Lower lobe of right lung (tissue), 2 donors: ENCODE measurements around the gene PLXNA4. TPM values are rescaled to one million over a fixed set of nuclear protein-coding genes. Genes with fewer than 3 reads are reported as not detected.

Experiments
- ATAC-seq, 2 donors: fragments of 200-7000 bp; cut with Tn5 transposase; one replicate each; pipeline ENCODE4 v1.9.1; 2020 to 2022; ENCODE audit warnings: mild to moderate bottlenecking in 2 of 2, moderate library complexity in 2 of 2
- DNase-seq: peaks from one replicate; pipeline ENCODE4 v3.0.0-alpha.2; 2020
- H3K27ac ChIP-seq: fragments of 200-600 bp; one replicate; pipeline ENCODE4 v1.8.0; 2022
- H3K27me3 ChIP-seq: fragments of 200-600 bp; one replicate; pipeline ENCODE4 v1.8.0; 2022; ENCODE audit warnings: low read depth
- H3K36me3 ChIP-seq: fragments of 200-600 bp; one replicate; pipeline ENCODE4 v1.8.0; 2022; ENCODE audit warnings: mild to moderate bottlenecking
- H3K4me1 ChIP-seq: fragments of 200-600 bp; one replicate; pipeline ENCODE4 v1.8.0; 2022
- H3K4me3 ChIP-seq: fragments of 200-600 bp; one replicate; pipeline ENCODE4 v1.8.0; 2022; ENCODE audit warnings: mild to moderate bottlenecking
- H3K9me3 ChIP-seq: fragments of 200-600 bp; one replicate; pipeline ENCODE4 v1.8.0; 2022
- intact Hi-C: fragments of 100-400 bp; cut with DNase I; formaldehyde crosslinking; loops from one replicate; pipeline ENCODE4 v1.11.0; 2022
- total RNA-seq: library from RNA; stranded (reverse); fragmentation: NEBNext Ultra II Directional; extraction: Animal tissue kit (Norgen Biotek cat#: 25700); gene quantifications from one replicate; pipeline ENCODE4 v1.2.1, GENCODE V29; 2021
- TF ChIP-seq, protein P1 (sequence below): fragments of 200-600 bp; IDR thresholded peaks from one replicate; pipeline ENCODE4 v1.8.0; 2022; ENCODE audit warnings: antibody characterized with exemption, mild to moderate bottlenecking
- donor health status: DM: no; HTN: yes; CAD: no; lungs with severe emphysema.

The PLXNA4 gene
- total RNA-seq, 1 donor from 2014 or later: 4.3 TPM

DNA sequence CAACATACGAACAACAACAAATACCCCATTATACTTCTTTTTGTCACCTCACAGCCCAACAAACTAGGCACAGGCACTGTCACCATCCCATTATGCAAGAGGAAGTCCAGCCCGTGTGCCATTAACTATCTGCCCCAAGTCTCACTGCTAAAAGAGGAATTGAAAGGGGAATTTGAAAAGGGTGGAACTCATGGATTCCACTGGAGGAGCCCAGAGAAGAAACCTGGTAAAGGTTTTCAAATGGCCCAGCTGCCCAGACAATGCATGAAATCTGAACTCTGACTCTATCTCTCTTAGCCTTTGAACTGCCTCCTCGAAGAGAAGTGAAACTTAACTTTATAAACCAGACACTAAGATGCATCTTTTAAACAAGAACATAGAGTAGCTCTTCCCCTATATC lies 130.0 kb downstream of the PLXNA4 start:
- no peak overlapping the region for H3K27ac ChIP-seq
- intact Hi-C loops: no loop called here
- no peaks in the 10 kb centered on the region for H3K9me3 ChIP-seq
- H3K27me3 ChIP-seq: no peaks in the 10 kb centered on the region
- ATAC-seq (peak; percentile 26 to 31), DNase-seq (no peak)
- H3K4me1 ChIP-seq: no peaks in the 10 kb centered on the region
- H3K4me3 ChIP-seq: no peak overlapping the region
- TF ChIP-seq, protein P1, sequence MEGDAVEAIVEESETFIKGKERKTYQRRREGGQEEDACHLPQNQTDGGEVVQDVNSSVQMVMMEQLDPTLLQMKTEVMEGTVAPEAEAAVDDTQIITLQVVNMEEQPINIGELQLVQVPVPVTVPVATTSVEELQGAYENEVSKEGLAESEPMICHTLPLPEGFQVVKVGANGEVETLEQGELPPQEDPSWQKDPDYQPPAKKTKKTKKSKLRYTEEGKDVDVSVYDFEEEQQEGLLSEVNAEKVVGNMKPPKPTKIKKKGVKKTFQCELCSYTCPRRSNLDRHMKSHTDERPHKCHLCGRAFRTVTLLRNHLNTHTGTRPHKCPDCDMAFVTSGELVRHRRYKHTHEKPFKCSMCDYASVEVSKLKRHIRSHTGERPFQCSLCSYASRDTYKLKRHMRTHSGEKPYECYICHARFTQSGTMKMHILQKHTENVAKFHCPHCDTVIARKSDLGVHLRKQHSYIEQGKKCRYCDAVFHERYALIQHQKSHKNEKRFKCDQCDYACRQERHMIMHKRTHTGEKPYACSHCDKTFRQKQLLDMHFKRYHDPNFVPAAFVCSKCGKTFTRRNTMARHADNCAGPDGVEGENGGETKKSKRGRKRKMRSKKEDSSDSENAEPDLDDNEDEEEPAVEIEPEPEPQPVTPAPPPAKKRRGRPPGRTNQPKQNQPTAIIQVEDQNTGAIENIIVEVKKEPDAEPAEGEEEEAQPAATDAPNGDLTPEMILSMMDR: no peak
- no peaks in the 10 kb centered on the region for H3K36me3 ChIP-seq

- no peaks in the 10 kb centered on the region for H3K27me3 ChIP-seq
- no peaks in the 10 kb centered on the region for H3K36me3 ChIP-seq
- ATAC-seq (no peak), DNase-seq (no peak)
- TF ChIP-seq, protein P1: no peak
- H3K4me3 ChIP-seq: no peak overlapping the region
- no peaks in the 10 kb centered on the region for H3K4me1 ChIP-seq
- intact Hi-C loops: no loop called here
- H3K9me3 ChIP-seq: no peaks in the 10 kb centered on the region
- H3K27ac ChIP-seq: no peak overlapping the region
Measured at GRCh38 chr7:132443761-132444520, 132.3 kb downstream of the PLXNA4 start.

GRCh38 chr7:132441935-132442334 lies 134.3 kb downstream of the PLXNA4 start:
- H3K4me3 ChIP-seq: no peak overlapping the region
- H3K36me3 ChIP-seq: no peaks in the 10 kb centered on the region
- ATAC-seq: no peak
- intact Hi-C loops: no loop called here
- TF ChIP-seq, protein P1: no peak
- H3K27me3 ChIP-seq: no peaks in the 10 kb centered on the region
- H3K27ac ChIP-seq: no peak overlapping the region
- no peaks in the 10 kb centered on the region for H3K4me1 ChIP-seq
- DNase-seq: no peak
- H3K9me3 ChIP-seq: no peaks in the 10 kb centered on the region

- DNase-seq (no peak), ATAC-seq (no peak)
- no peaks in the 10 kb centered on the region for H3K36me3 ChIP-seq
- TF ChIP-seq, protein P1: no peak
- H3K27ac ChIP-seq: no peak overlapping the region
- intact Hi-C loops: no loop called here
- H3K4me3 ChIP-seq: no peak overlapping the region
- H3K4me1 ChIP-seq: no peaks in the 10 kb centered on the region
- H3K27me3 ChIP-seq: no peaks in the 10 kb centered on the region
- H3K9me3 ChIP-seq: no peaks in the 10 kb centered on the region
Measured at GRCh38 chr7:132440151-132440550, 136.1 kb downstream of the PLXNA4 start.

DNA sequence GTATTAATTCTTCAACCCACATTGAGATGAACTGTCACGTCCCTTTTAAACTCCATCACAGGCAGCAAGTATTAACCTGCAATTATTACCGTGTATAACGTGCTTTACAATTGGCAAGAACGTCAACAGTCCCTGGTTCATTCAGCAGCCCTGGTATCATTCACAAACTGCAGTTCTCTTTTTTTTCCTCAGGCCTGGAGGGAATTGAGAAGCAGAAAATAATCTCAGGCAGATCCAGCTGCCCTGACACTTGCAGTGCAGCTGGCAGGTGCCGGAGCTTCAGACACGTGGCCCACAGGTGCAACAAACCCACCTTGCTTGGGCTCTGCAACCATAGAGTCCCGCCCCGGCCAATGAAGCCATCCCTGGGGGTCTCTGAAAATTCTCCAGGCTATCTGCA lies 137.3 kb downstream of the PLXNA4 start:
- Histone ChIP-seq H3K4me3 (no peak overlapping the region), H3K4me1 (no peaks in the 10 kb centered on the region), H3K27ac (no peak overlapping the region), H3K27me3 (no peaks in the 10 kb centered on the region), H3K36me3 (no peaks in the 10 kb centered on the region), H3K9me3 (no peaks in the 10 kb centered on the region)
- no peak for ATAC-seq
- no peak for DNase-seq
- TF ChIP-seq, protein P1: no peak
- intact Hi-C loops: no loop called here
